SU-DHL-6 (cell line): ENCODE data around the gene CDH1.

Experiments
- H2AFZ ChIP-seq: fragments of 200-600 bp; sonication (generic); 2 replicates; pipeline ENCODE4 v1.6.1; 2014; ENCODE audit warnings: low read depth, mild to moderate bottlenecking, moderate library complexity, mixed read lengths, antibody characterized with exemption, low read length; ENCODE audit not compliant: severe bottlenecking
- H3F3A ChIP-seq: fragments of 200-600 bp; shearing (Covaris generic); 2 replicates; pipeline ENCODE4 v1.6.0; 2016; ENCODE audit warnings: antibody characterized with exemption, mild to moderate bottlenecking; ENCODE audit not compliant: insufficient read depth
- H3K27ac ChIP-seq: fragments of 200-600 bp; sonication (generic); 2 replicates; pipeline ENCODE4 v1.5.1; 2016; ENCODE audit warnings: low read depth, mild to moderate bottlenecking, low read length, moderate library complexity, mixed read lengths
- H3K27me3 ChIP-seq: fragments of 200-600 bp; sonication (generic), shearing (Covaris generic); 2 replicates; pipeline ENCODE4 v1.6.0; 2014; ENCODE audit warnings: mild to moderate bottlenecking, low read length
- H3K36me3 ChIP-seq: fragments of 200-600 bp; sonication (generic); 2 replicates; pipeline ENCODE4 v1.6.1; 2014; ENCODE audit warnings: mild to moderate bottlenecking, low read length, mixed read lengths
- H3K4me2 ChIP-seq: fragments of 300-600, 200-600 bp; shearing (Covaris generic), sonication (generic); 2 replicates; pipeline ENCODE4 v1.6.0; 2014; ENCODE audit warnings: low read length, low read depth, mild to moderate bottlenecking; ENCODE audit not compliant: poor library complexity, severe bottlenecking
- H3K4me3 ChIP-seq: fragments of 200-600 bp; sonication (generic); 2 replicates; pipeline ENCODE4 v1.5.1; 2014; ENCODE audit warnings: antibody characterized with exemption, low read length, mild to moderate bottlenecking, mixed read lengths; ENCODE audit not compliant: insufficient read depth, poor library complexity, severe bottlenecking
- H3K79me2 ChIP-seq: fragments of 200-600 bp; sonication (generic); 2 replicates; pipeline ENCODE4 v1.6.1; 2014; ENCODE audit warnings: mild to moderate bottlenecking, low read length, moderate library complexity; ENCODE audit not compliant: insufficient read depth
- H3K9ac ChIP-seq: fragments of 200-600 bp; sonication (generic); 2 replicates; pipeline ENCODE4 v1.7.0; 2014; ENCODE audit warnings: mild to moderate bottlenecking, low read length
- H3K9me2 ChIP-seq: fragments of 200-600 bp; sonication (generic); replicated peaks from 2 replicates; pipeline ENCODE4 v1.6.1; 2014; ENCODE audit warnings: low read length; ENCODE audit not compliant: insufficient read depth
- H3K9me3 ChIP-seq: fragments of 200-600 bp; sonication (generic); 2 replicates; pipeline ENCODE4 v1.6.1; 2014; ENCODE audit warnings: low read length, mixed read lengths; ENCODE audit not compliant: insufficient read depth
- H4K20me1 ChIP-seq: fragments of 200-600 bp; sonication (generic); 2 replicates; pipeline ENCODE4 v1.6.1; 2014; ENCODE audit warnings: low read depth, mild to moderate bottlenecking, antibody characterized with exemption, low read length, moderate library complexity, mixed read lengths
- EZH2phosphoT487 ChIP-seq: fragments of 200-600 bp; sonication (generic), shearing (Covaris generic); conservative IDR thresholded peaks from 2 replicates; pipeline ENCODE4 v1.6.1; 2018; ENCODE audit warnings: mild to moderate bottlenecking, antibody characterized with exemption, low read length, moderate library complexity, mixed read lengths
- TF ChIP-seq, protein P1 (sequence below): fragments of 200-600 bp; sonication (generic); IDR thresholded peaks from one replicate; pipeline ENCODE4 v1.5.1; 2017; ENCODE audit warnings: antibody characterized with exemption, mild to moderate bottlenecking, low read length, moderate library complexity; ENCODE audit not compliant: insufficient read depth, poor library complexity, severe bottlenecking

The CDH1 gene

GRCh38 chr16:68857479-68857878 lies 120.4 kb downstream of the CDH1 start:
- H2AFZ ChIP-seq = no peak overlapping the region
- no peaks in the 10 kb centered on the region for H3K9me2 ChIP-seq
- H3K79me2 ChIP-seq = peaks cover 57% of the 10 kb centered on the region; the same call in 1 of the 2 replicates
- H3K4me2 ChIP-seq = no peak overlapping the region
- no peaks in the 10 kb centered on the region for H3K9me3 ChIP-seq
- H3K27me3 ChIP-seq = no peaks in the 10 kb centered on the region
- TF ChIP-seq, protein P1, sequence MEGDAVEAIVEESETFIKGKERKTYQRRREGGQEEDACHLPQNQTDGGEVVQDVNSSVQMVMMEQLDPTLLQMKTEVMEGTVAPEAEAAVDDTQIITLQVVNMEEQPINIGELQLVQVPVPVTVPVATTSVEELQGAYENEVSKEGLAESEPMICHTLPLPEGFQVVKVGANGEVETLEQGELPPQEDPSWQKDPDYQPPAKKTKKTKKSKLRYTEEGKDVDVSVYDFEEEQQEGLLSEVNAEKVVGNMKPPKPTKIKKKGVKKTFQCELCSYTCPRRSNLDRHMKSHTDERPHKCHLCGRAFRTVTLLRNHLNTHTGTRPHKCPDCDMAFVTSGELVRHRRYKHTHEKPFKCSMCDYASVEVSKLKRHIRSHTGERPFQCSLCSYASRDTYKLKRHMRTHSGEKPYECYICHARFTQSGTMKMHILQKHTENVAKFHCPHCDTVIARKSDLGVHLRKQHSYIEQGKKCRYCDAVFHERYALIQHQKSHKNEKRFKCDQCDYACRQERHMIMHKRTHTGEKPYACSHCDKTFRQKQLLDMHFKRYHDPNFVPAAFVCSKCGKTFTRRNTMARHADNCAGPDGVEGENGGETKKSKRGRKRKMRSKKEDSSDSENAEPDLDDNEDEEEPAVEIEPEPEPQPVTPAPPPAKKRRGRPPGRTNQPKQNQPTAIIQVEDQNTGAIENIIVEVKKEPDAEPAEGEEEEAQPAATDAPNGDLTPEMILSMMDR = no peak
- TF ChIP-seq EZH2phosphoT487 = no peak
- no peaks in the 10 kb centered on the region for H3K36me3 ChIP-seq
- H3K27ac ChIP-seq = no peak overlapping the region
- H3K9ac ChIP-seq = no peak overlapping the region
- no peaks in the 10 kb centered on the region for H4K20me1 ChIP-seq
- H3F3A ChIP-seq = no peaks in the 10 kb centered on the region
- no peak overlapping the region for H3K4me3 ChIP-seq

- Histone ChIP-seq H3K27ac (no peak overlapping the region), H3F3A (no peaks in the 10 kb centered on the region), H4K20me1 (no peaks in the 10 kb centered on the region), H3K27me3 (no peaks in the 10 kb centered on the region), H3K9ac (no peak overlapping the region), H3K9me3 (no peaks in the 10 kb centered on the region), H3K79me2 (peaks cover 36% of the 10 kb centered on the region; the same call in 1 of the 2 replicates), H2AFZ (no peak overlapping the region), H3K9me2 (no peaks in the 10 kb centered on the region), H3K4me2 (no peak overlapping the region), H3K36me3 (no peaks in the 10 kb centered on the region), H3K4me3 (no peak overlapping the region)
- TF ChIP-seq, protein P1 = no peak
- no peak for TF ChIP-seq EZH2phosphoT487
Measured at GRCh38 chr16:68859828-68860227, 122.7 kb downstream of the CDH1 start.

DNA sequence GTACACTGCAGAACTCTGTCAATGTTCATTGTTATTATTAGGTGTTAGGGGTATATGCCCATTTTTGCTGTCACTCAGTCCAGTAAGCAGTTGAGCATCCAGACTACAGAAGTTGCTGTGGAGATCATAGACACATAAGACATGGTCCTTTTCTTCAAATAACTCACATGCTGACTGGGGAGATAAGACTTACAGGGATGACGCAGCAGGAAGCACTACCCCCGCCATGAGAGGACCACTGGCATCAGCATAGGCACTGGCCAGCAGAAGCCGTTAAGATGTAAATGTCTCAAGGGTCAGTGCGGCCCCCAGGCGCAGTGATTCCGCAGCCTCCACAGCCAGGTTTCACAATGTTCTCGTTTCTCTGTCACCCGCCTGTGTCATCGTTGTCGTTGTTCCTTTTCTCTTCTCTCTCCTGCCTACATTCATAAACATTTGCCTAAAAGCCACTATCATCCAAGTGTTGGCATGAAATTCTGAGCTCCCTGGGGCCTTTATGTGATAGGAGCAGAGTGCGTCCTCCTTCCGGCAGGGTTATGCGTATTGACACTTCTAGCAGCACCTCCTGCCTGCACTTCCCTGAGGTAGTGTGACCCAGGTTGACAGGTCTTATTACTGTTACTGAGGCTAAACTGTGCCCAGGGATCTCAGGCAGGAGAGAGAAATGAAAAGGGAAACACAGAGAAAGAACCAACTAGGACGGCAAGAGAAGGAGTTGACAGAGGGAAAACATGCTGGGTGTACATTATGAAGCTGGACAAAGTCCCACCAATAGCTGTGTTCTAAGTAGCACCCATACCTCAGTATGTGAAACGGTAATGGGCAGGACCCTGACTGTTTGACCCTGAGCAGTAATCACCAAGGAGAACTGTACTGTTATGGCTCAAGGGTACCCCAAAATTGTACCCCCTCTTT lies 124.1 kb downstream of the CDH1 start:
- Histone ChIP-seq H3K36me3 (no peaks in the 10 kb centered on the region), H2AFZ (no peak overlapping the region), H3K9ac (no peak overlapping the region), H3K79me2 (peaks cover 24% of the 10 kb centered on the region; the same call in 1 of the 2 replicates), H3K27me3 (no peaks in the 10 kb centered on the region), H3K9me3 (no peaks in the 10 kb centered on the region), H3K4me3 (no peak overlapping the region), H3K9me2 (no peaks in the 10 kb centered on the region), H3F3A (no peaks in the 10 kb centered on the region), H4K20me1 (no peaks in the 10 kb centered on the region), H3K27ac (no peak overlapping the region), H3K4me2 (no peak overlapping the region)
- TF ChIP-seq EZH2phosphoT487 = no peak
- TF ChIP-seq, protein P1 = no peak
